Ovary (tissue), 3 donors: Measurements from ENCODE around the gene MBNL3.
"Not testable (repeated sequence)": the region's sequence is repeated elsewhere in the genome, so short reads cannot be mapped to it uniquely, and the experiment has no call there.

Experiments used
- CTCF ChIP-seq, 3 donors: fragments of 450-650 bp in 2 of 3; fragments of 200-600 bp in 1 of 3; IDR thresholded peaks; one replicate each; pipeline versions ENCODE4 v1.5.1 to v1.8.0; 2016 to 2022; ENCODE audit warnings: antibody characterized with exemption in 3 of 3, mild to moderate bottlenecking in 1 of 3
- EP300 ChIP-seq: sonication (generic); formaldehyde crosslinking; IDR thresholded peaks from one replicate; pipeline ENCODE4 v1.6.1; 2017; ENCODE audit warnings: antibody characterized with exemption
- POLR2A ChIP-seq: fragments of 450-650 bp; IDR thresholded peaks from one replicate; pipeline ENCODE4 v1.6.1; 2017; ENCODE audit warnings: antibody characterized with exemption, mild to moderate bottlenecking, moderate library complexity
- donor health status: DM: no; HTN: no; CAD: no.

- TF ChIP-seq EP300; CTCF (IDR thresholded peaks at IDR 0.05); POLR2A: not testable (repeated sequence)
Measured at GRCh38 chrX:132326960-132327359, 161.9 kb downstream of the MBNL3 start.
